Glutamatergic neuron (in vitro differentiated cells): ENCODE measurements around the gene TOX2. TPM values are rescaled to one million over a fixed set of nuclear protein-coding genes. Genes with fewer than 3 reads are reported as not detected.

ENCODE experiments used
- DNase-seq: peaks from one replicate; pipeline ENCODE4 v3.0.0; 2022
- H3K27ac Mint-ChIP-seq: one replicate; pipeline ENCODE4 v1.8.0; 2020; ENCODE audit warnings: mild to moderate bottlenecking, mixed read lengths, inconsistent platforms; ENCODE audit not compliant: unreplicated experiment
- H3K27me3 Mint-ChIP-seq: one replicate; pipeline ENCODE4 v1.8.0; 2020; ENCODE audit warnings: mild to moderate bottlenecking, moderate library complexity, mixed read lengths, inconsistent platforms; ENCODE audit not compliant: unreplicated experiment
- H3K36me3 Mint-ChIP-seq: one replicate; pipeline ENCODE4 v1.8.0; 2020; ENCODE audit warnings: mild to moderate bottlenecking, mixed read lengths, inconsistent platforms; ENCODE audit not compliant: unreplicated experiment
- H3K4me1 Mint-ChIP-seq: one replicate; pipeline ENCODE4 v1.8.0; 2020; ENCODE audit warnings: mild to moderate bottlenecking, low read depth, mixed read lengths, inconsistent platforms; ENCODE audit not compliant: unreplicated experiment
- H3K4me3 Mint-ChIP-seq: one replicate; pipeline ENCODE4 v1.8.0; 2020; ENCODE audit warnings: mild to moderate bottlenecking, mixed read lengths, inconsistent platforms; ENCODE audit not compliant: unreplicated experiment
- H3K9me3 Mint-ChIP-seq: one replicate; pipeline ENCODE4 v1.8.0; 2020; ENCODE audit warnings: mild to moderate bottlenecking, moderate library complexity, mixed read lengths, inconsistent platforms; ENCODE audit not compliant: unreplicated experiment
- total RNA-seq: library from RNA; stranded (reverse); fragmentation: NEBNext Ultra II Directional; extraction: Animal tissue kit (Norgen Biotek cat#: 25700); gene quantifications from one replicate; pipeline ENCODE4 v1.2.1, GENCODE V29; 2021; ENCODE audit not compliant: unreplicated experiment
- TF ChIP-seq, protein P1 (sequence below): fragments of 200-600 bp; sonication (generic); IDR thresholded peaks from one replicate; pipeline ENCODE4 v1.5.0; 2021; ENCODE audit not compliant: partially characterized antibody, unreplicated experiment

Gene TOX2
- total RNA-seq, 1 donor from 2014 or later = 11.0 TPM

DNA sequence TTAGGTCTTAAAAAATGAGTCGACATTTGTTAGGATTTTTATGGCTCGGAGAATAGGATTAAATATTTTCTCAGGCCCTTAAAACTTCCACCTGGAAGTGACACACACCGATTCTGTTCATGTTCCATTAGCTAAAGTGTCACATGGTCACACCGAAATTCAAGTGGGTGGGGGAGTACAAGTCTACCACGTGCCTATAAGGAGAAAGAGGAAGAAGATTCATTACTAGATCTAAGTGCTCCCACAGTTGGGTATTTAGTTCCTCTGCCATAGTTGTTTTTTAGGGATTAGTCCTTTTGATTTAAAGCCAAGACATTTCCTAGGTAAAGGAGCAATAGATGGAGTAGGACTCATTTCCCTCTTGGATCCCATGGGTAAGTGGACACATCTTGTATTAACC, 4.9 kb upstream of the TOX2 start:
- Mint-ChIP-seq H3K4me3 (no peak overlapping the region), H3K36me3 (peaks cover 11% of the 10 kb centered on the region), H3K4me1 (no peaks in the 10 kb centered on the region), H3K27ac (no peak overlapping the region), H3K9me3 (peaks cover 12% of the 10 kb centered on the region), H3K27me3 (peaks cover 11% of the 10 kb centered on the region)
- TF ChIP-seq, protein P1, sequence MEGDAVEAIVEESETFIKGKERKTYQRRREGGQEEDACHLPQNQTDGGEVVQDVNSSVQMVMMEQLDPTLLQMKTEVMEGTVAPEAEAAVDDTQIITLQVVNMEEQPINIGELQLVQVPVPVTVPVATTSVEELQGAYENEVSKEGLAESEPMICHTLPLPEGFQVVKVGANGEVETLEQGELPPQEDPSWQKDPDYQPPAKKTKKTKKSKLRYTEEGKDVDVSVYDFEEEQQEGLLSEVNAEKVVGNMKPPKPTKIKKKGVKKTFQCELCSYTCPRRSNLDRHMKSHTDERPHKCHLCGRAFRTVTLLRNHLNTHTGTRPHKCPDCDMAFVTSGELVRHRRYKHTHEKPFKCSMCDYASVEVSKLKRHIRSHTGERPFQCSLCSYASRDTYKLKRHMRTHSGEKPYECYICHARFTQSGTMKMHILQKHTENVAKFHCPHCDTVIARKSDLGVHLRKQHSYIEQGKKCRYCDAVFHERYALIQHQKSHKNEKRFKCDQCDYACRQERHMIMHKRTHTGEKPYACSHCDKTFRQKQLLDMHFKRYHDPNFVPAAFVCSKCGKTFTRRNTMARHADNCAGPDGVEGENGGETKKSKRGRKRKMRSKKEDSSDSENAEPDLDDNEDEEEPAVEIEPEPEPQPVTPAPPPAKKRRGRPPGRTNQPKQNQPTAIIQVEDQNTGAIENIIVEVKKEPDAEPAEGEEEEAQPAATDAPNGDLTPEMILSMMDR = no peak
- no peak for DNase-seq

GRCh38 chr20:43910564-43910963, 4.1 kb upstream of the TOX2 start:
- peaks cover 5% of the 10 kb centered on the region for H3K4me1 Mint-ChIP-seq
- no peak overlapping the region for H3K4me3 Mint-ChIP-seq
- TF ChIP-seq, protein P1 = no peak
- DNase-seq = no peak
- no peak overlapping the region for H3K27ac Mint-ChIP-seq
- H3K36me3 Mint-ChIP-seq = peaks cover 11% of the 10 kb centered on the region
- H3K27me3 Mint-ChIP-seq = peaks cover 16% of the 10 kb centered on the region
- peaks cover 16% of the 10 kb centered on the region for H3K9me3 Mint-ChIP-seq

- Mint-ChIP-seq H3K27ac (no peak overlapping the region), H3K9me3 (peaks cover 16% of the 10 kb centered on the region), H3K36me3 (peaks cover 11% of the 10 kb centered on the region), H3K4me3 (no peak overlapping the region), H3K27me3 (peaks cover 16% of the 10 kb centered on the region), H3K4me1 (peaks cover 5% of the 10 kb centered on the region)
- TF ChIP-seq, protein P1 = no peak
- no peak for DNase-seq
Measured at GRCh38 chr20:43911066-43911465, 3.6 kb upstream of the TOX2 start.

- Mint-ChIP-seq H3K27me3 (peaks cover 21% of the 10 kb centered on the region), H3K4me1 (peaks cover 8% of the 10 kb centered on the region), H3K36me3 (peaks cover 11% of the 10 kb centered on the region), H3K9me3 (peaks cover 14% of the 10 kb centered on the region), H3K27ac (no peak overlapping the region), H3K4me3 (peak overlapping the region; percentile 68)
- DNase-seq = no peak
- TF ChIP-seq, protein P1 = no peak
Measured at GRCh38 chr20:43913291-43914025, 1.2 kb upstream of the TOX2 start.
